Measurements from ENCODE around the gene SBK1.
A peak's percentile ranks its signal among the peaks of the same experiment; 100 is the strongest.

Gene SBK1

DNA sequence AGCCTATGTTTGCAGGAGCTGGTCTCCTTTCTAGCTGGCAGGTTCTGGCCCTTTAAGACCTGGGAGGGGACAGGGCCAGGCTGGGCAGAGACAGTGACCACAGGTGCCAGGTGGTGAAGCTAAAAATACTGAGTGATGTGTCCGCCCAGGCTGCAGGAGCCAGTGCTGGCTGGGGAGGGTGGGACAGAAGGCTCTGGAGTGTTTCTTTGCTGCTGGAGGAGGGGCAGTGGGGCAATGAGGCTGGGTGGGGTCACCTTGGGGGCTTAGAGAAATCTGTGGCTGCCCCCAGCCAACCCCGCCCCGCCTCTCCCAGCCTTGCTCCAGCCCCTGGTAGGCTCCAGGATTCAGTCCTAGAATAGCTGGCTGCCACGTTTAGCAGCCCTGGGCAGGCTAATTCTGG, 30.4 kb upstream of the SBK1 start:
- Histone ChIP-seq H3K9me3 (ENCODE audit: control insufficient read depth in 1 of 2, low read length in 2 of 2) (no peaks in the 10 kb centered on the region), H3K4me3 (ENCODE audit: low read depth in 1 of 2, low read length in 2 of 2) (no peak overlapping the region), H3K4me1 (ENCODE audit: control insufficient read depth in 1 of 2, insufficient read depth in 2 of 2, low read length in 2 of 2) (peaks cover 0 to 4% of the 10 kb centered on the region in 2 donors), H3K27ac (ENCODE audit: low read depth, low read length) (no peak overlapping the region), H3K36me3 (ENCODE audit: control insufficient read depth in 1 of 2, insufficient read depth in 2 of 2, low read length in 2 of 2) (no peaks in the 10 kb centered on the region), H3K9ac (ENCODE audit: low read depth in 1 of 2, low read length in 2 of 2) (no peak overlapping the region), H3K27me3 (ENCODE audit: control insufficient read depth in 1 of 2, insufficient read depth in 2 of 2, low read length in 2 of 2) (peaks cover 0 to 13% of the 10 kb centered on the region in 2 donors)

DNA sequence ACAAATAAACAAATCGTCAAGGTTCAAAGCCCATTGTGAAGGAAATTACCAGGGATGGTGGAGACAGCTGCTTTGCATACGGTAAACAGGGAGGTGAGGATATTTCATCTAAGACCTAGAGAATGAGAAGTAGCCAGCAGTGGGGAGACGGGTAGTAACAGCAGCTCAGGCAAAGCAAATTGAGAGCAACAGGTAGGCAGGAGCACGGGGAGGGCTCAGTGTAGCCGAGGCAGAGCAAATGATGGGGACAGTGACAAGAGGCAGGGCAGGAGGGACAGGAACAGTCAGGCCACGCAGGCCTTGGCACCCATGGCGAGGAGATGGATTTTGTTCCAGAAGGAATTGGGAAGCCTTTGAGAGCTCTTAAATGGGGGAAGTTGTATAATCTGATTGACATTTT, 29.0 kb upstream of the SBK1 start:
- no peak overlapping the region for H3K4me3 ChIP-seq (ENCODE audit: low read depth in 1 of 2, low read length in 2 of 2)
- no peak overlapping the region for H3K9ac ChIP-seq (ENCODE audit: low read depth in 1 of 2, low read length in 2 of 2)
- H3K36me3 ChIP-seq (ENCODE audit: control insufficient read depth in 1 of 2, insufficient read depth in 2 of 2, low read length in 2 of 2), result no peaks in the 10 kb centered on the region
- peaks cover 0 to 4% of the 10 kb centered on the region in 2 donors for H3K4me1 ChIP-seq (ENCODE audit: control insufficient read depth in 1 of 2, insufficient read depth in 2 of 2, low read length in 2 of 2)
- H3K27me3 ChIP-seq (ENCODE audit: control insufficient read depth in 1 of 2, insufficient read depth in 2 of 2, low read length in 2 of 2), result peaks cover 0 to 9% of the 10 kb centered on the region in 2 donors
- H3K9me3 ChIP-seq (ENCODE audit: control insufficient read depth in 1 of 2, low read length in 2 of 2), result no peaks in the 10 kb centered on the region
- H3K27ac ChIP-seq (ENCODE audit: low read depth, low read length), result no peak overlapping the region

DNA sequence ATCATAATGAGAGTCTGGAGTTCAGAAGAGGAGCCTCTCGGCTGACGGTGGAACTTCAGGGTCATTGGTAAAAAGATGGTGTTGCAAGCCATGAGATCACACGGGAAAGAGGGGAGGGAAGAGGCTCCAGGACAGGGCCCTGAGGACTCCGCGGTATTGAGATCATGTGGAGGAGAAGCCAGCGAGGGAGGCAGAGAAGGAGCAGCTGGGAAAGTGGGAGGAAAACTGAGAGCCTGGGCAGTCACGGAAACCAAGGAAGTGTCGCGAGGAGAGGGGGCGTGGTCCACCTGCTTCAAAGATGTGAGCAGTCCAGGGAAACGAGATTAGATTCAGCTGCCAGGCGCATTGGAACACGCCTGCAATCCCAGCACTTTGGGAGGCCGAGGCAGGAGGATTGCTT, 27.7 kb upstream of the SBK1 start:
- Histone ChIP-seq H3K36me3 (ENCODE audit: control insufficient read depth in 1 of 2, insufficient read depth in 2 of 2, low read length in 2 of 2) (no peaks in the 10 kb centered on the region), H3K9me3 (ENCODE audit: control insufficient read depth in 1 of 2, low read length in 2 of 2) (no peaks in the 10 kb centered on the region), H3K4me3 (ENCODE audit: low read depth in 1 of 2, low read length in 2 of 2) (no peak overlapping the region), H3K9ac (ENCODE audit: low read depth in 1 of 2, low read length in 2 of 2) (no peak overlapping the region), H3K27me3 (ENCODE audit: control insufficient read depth in 1 of 2, insufficient read depth in 2 of 2, low read length in 2 of 2) (peaks cover 0 to 4% of the 10 kb centered on the region in 2 donors), H3K27ac (ENCODE audit: low read depth, low read length) (no peak overlapping the region), H3K4me1 (ENCODE audit: control insufficient read depth in 1 of 2, insufficient read depth in 2 of 2, low read length in 2 of 2) (no peaks in the 10 kb centered on the region)

DNA sequence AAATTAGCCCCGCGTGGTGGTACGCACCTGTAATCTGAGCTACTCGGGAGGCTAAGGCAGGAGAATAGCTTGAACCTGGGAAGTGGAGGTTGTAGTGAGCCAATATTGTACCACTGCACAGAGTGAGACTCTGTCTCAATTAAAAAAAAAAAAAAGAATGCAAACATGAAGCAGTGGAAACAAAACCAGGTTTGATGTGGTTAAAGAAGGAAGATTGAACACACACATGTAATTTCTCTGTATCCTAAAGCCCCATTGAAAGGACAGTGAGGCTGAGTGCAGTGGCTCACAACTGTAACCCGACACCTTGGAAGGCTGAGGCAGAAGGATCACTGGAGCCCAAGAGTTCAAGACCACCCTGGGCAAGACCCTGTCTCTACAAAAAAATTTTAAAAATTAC, 26.5 kb upstream of the SBK1 start:
- Histone ChIP-seq H3K4me1 (ENCODE audit: control insufficient read depth in 1 of 2, insufficient read depth in 2 of 2, low read length in 2 of 2) (no peaks in the 10 kb centered on the region), H3K27me3 (ENCODE audit: control insufficient read depth in 1 of 2, insufficient read depth in 2 of 2, low read length in 2 of 2) (no peaks in the 10 kb centered on the region), H3K27ac (ENCODE audit: low read depth, low read length) (no peak overlapping the region), H3K9me3 (ENCODE audit: control insufficient read depth in 1 of 2, low read length in 2 of 2) (no peaks in the 10 kb centered on the region), H3K9ac (ENCODE audit: low read depth in 1 of 2, low read length in 2 of 2) (no peak overlapping the region), H3K36me3 (ENCODE audit: control insufficient read depth in 1 of 2, insufficient read depth in 2 of 2, low read length in 2 of 2) (no peaks in the 10 kb centered on the region), H3K4me3 (ENCODE audit: low read depth in 1 of 2, low read length in 2 of 2) (no peak overlapping the region)

DNA sequence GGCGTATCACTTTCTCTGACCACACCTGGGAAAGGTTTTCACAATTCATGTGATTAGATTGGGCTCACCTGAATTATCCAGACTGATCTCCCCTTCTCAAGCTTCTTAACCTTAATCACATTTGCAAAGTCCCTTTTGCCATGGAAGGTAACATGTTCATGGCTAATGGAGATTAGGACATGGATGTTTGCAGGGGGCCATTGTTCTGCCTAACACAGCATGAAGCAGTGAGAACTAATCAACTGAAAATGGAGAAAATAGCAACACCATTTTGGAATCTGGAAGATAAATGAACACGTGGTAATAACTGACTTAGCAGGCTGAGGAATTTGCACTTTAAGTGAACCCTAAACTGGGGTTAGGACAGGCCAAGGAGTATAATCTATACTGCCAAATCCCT, 25.0 kb upstream of the SBK1 start:
- Histone ChIP-seq H3K4me3 (ENCODE audit: low read depth in 1 of 2, low read length in 2 of 2) (no peak overlapping the region), H3K9me3 (ENCODE audit: control insufficient read depth in 1 of 2, low read length in 2 of 2) (no peaks in the 10 kb centered on the region), H3K27me3 (ENCODE audit: control insufficient read depth in 1 of 2, insufficient read depth in 2 of 2, low read length in 2 of 2) (no peaks in the 10 kb centered on the region), H3K9ac (ENCODE audit: low read depth in 1 of 2, low read length in 2 of 2) (no peak overlapping the region), H3K36me3 (ENCODE audit: control insufficient read depth in 1 of 2, insufficient read depth in 2 of 2, low read length in 2 of 2) (no peaks in the 10 kb centered on the region), H3K27ac (ENCODE audit: low read depth, low read length) (no peak overlapping the region), H3K4me1 (ENCODE audit: control insufficient read depth in 1 of 2, insufficient read depth in 2 of 2, low read length in 2 of 2) (no peaks in the 10 kb centered on the region)

DNA sequence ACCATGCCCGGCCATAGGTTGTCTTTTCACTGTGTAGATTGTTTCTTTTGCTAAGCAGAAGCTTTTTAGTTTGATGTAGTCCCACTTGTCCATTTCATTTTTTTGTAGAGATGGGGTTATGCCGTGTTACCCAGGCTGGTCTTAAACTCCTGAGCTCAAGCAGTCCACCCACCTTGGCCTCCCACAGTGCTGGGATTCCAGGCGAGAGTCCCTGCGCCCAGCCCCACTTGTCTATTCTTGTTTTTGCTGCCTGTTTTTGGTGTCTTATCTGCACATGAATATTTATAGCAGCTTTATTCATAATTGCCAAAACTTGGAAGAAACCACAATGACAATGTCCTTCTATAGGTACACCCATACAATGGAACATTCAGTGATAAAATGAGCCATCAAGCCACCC, 18.8 kb upstream of the SBK1 start:
- Histone ChIP-seq H3K9ac (ENCODE audit: low read depth in 1 of 2, low read length in 2 of 2) (no peak overlapping the region), H3K27ac (ENCODE audit: low read depth, low read length) (no peak overlapping the region), H3K4me1 (ENCODE audit: control insufficient read depth in 1 of 2, insufficient read depth in 2 of 2, low read length in 2 of 2) (peaks cover 4 to 5% of the 10 kb centered on the region in 2 donors), H3K27me3 (ENCODE audit: control insufficient read depth in 1 of 2, insufficient read depth in 2 of 2, low read length in 2 of 2) (peaks cover 0 to 3% of the 10 kb centered on the region in 2 donors), H3K9me3 (ENCODE audit: control insufficient read depth in 1 of 2, low read length in 2 of 2) (no peaks in the 10 kb centered on the region), H3K4me3 (ENCODE audit: low read depth in 1 of 2, low read length in 2 of 2) (no peak overlapping the region), H3K36me3 (ENCODE audit: control insufficient read depth in 1 of 2, insufficient read depth in 2 of 2, low read length in 2 of 2) (no peaks in the 10 kb centered on the region)

DNA sequence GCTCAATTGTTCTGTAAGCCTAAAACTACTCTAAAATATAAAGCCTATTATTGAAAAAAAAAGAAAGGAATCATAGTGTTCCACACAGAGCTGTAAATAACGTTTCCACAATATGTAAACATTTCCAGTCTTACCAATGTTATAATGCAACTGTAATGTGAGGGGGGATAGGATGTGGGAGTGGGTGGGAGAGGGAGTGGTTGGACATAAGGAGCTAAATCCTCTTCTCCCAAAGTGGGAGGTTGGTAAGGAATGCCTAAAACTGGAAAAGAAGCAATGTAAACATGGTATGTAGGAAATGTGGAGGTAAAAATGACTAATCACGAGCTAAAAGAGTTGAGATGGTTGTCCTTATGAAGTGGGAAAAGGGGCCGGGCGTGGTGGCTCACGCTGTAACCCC, 17.6 kb upstream of the SBK1 start:
- Histone ChIP-seq H3K9ac (ENCODE audit: low read depth in 1 of 2, low read length in 2 of 2) (no peak overlapping the region), H3K36me3 (ENCODE audit: control insufficient read depth in 1 of 2, insufficient read depth in 2 of 2, low read length in 2 of 2) (no peaks in the 10 kb centered on the region), H3K27ac (ENCODE audit: low read depth, low read length) (no peak overlapping the region), H3K9me3 (ENCODE audit: control insufficient read depth in 1 of 2, low read length in 2 of 2) (no peaks in the 10 kb centered on the region), H3K4me1 (ENCODE audit: control insufficient read depth in 1 of 2, insufficient read depth in 2 of 2, low read length in 2 of 2) (peaks cover 4 to 5% of the 10 kb centered on the region in 2 donors), H3K4me3 (ENCODE audit: low read depth in 1 of 2, low read length in 2 of 2) (no peak overlapping the region), H3K27me3 (ENCODE audit: control insufficient read depth in 1 of 2, insufficient read depth in 2 of 2, low read length in 2 of 2) (peaks cover 0 to 3% of the 10 kb centered on the region in 2 donors)

DNA sequence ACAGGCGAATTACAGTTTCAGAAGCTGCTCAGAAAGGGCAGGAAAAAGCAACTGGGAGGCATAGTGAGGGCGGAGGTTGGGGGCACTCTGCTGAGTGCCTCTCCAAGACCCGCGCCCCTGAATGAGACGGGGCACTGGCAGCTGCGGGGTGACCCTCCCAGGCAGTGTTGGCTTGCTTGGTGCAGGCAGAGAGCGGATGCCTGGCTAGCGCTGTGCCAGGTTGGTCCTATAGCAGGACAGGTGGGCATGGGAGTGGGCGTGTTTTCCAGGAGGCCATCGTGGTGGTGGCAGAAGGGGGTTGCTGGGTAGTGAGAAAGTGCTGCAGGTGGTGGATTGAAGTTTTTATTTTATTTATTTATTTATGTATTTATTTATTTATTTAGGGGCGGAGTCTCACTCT, 16.0 kb upstream of the SBK1 start:
- Histone ChIP-seq H3K9me3 (ENCODE audit: control insufficient read depth in 1 of 2, low read length in 2 of 2) (no peaks in the 10 kb centered on the region), H3K27ac (ENCODE audit: low read depth, low read length) (no peak overlapping the region), H3K9ac (ENCODE audit: low read depth in 1 of 2, low read length in 2 of 2) (no peak overlapping the region), H3K36me3 (ENCODE audit: control insufficient read depth in 1 of 2, insufficient read depth in 2 of 2, low read length in 2 of 2) (no peaks in the 10 kb centered on the region), H3K27me3 (ENCODE audit: control insufficient read depth in 1 of 2, insufficient read depth in 2 of 2, low read length in 2 of 2) (peaks cover 0 to 3% of the 10 kb centered on the region in 2 donors), H3K4me3 (ENCODE audit: low read depth in 1 of 2, low read length in 2 of 2) (no peak overlapping the region), H3K4me1 (ENCODE audit: control insufficient read depth in 1 of 2, insufficient read depth in 2 of 2, low read length in 2 of 2) (peaks cover 4 to 5% of the 10 kb centered on the region in 2 donors)

DNA sequence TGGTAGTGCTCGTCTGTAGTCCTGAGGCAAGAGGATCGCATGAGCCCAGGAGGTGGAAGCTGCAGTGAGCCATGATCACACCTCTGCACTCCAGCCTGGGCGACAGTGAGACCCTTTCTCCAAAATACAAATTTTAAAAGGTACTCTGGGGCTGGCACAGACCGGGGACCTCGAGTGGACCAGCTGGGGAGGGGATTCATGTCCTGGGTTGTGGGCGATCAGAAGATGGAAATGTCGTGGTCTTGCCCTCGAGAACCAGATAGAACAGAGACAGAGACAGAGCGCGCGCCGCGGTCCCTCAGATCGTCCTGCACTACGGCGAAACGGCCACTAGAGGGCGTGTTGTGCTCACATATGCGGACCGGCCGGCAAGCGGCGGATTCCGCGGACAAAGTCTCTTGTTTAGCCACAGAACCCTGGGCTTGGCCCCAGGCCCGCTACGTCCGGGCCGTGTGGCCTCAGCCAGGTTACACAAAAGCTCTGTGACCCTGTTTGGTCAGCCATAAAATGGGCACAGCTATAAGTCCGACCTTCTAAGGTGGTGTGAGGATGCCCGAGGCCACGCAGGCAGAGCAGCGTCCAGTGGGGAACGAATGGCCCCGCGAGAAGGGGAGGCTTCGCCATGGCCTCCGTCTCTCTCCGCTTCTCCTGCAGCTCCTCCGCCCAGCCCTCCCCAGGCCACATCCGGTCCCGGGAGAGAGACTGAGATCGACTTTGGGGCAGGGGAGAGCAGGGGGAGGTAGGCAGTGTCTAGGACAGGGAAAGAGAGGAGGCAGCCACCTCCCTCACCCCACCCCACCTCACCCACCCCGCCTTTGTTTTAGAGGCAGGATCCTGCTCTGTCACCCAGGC, 14.6 kb upstream of the SBK1 start:
- H3K27ac ChIP-seq (ENCODE audit: low read depth, low read length), result no peak overlapping the region
- peak overlapping the region; percentile 60 for H3K4me3 ChIP-seq (ENCODE audit: low read depth in 1 of 2, low read length in 2 of 2)
- H3K9me3 ChIP-seq (ENCODE audit: control insufficient read depth in 1 of 2, low read length in 2 of 2), result no peaks in the 10 kb centered on the region
- peak overlapping the region in 1 of 2 donors; percentile 65 for H3K9ac ChIP-seq (ENCODE audit: low read depth in 1 of 2, low read length in 2 of 2)
- H3K27me3 ChIP-seq (ENCODE audit: control insufficient read depth in 1 of 2, insufficient read depth in 2 of 2, low read length in 2 of 2), result peaks cover 0 to 3% of the 10 kb centered on the region in 2 donors
- no peaks in the 10 kb centered on the region for H3K36me3 ChIP-seq (ENCODE audit: control insufficient read depth in 1 of 2, insufficient read depth in 2 of 2, low read length in 2 of 2)
- H3K4me1 ChIP-seq (ENCODE audit: control insufficient read depth in 1 of 2, insufficient read depth in 2 of 2, low read length in 2 of 2), result peaks cover 4 to 5% of the 10 kb centered on the region in 2 donors

DNA sequence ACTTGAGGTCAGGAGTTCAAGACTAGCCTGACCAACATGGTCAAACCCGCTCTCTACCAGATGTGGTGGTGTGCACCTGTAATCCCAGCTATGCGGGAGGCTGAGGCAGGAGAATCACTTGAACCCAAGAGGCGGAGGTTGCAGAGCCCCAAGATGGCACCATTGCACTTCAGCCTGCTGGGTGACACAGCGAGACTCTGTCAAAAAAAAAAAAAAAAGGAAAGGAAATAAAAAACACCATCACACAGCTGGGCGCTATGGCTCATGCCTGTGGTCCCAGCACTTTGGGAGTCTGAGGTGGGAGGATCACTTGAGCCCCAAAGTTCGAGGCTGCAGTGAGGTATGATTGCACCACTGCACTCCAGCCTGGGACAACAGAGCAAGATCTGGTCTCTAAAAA, 13.3 kb upstream of the SBK1 start:
- H3K27me3 ChIP-seq (ENCODE audit: control insufficient read depth in 1 of 2, insufficient read depth in 2 of 2, low read length in 2 of 2), result peaks cover 0 to 3% of the 10 kb centered on the region in 2 donors

More for the DNA sequence above, 13.3 kb upstream of the SBK1 start:
- Histone ChIP-seq H3K4me1 (ENCODE audit: control insufficient read depth in 1 of 2, insufficient read depth in 2 of 2, low read length in 2 of 2) (peaks cover 4 to 5% of the 10 kb centered on the region in 2 donors), H3K9me3 (ENCODE audit: control insufficient read depth in 1 of 2, low read length in 2 of 2) (no peaks in the 10 kb centered on the region), H3K4me3 (ENCODE audit: low read depth in 1 of 2, low read length in 2 of 2) (no peak overlapping the region), H3K36me3 (ENCODE audit: control insufficient read depth in 1 of 2, insufficient read depth in 2 of 2, low read length in 2 of 2) (no peaks in the 10 kb centered on the region), H3K27ac (ENCODE audit: low read depth, low read length) (no peak overlapping the region), H3K9ac (ENCODE audit: low read depth in 1 of 2, low read length in 2 of 2) (no peak overlapping the region)

Measured in duodenal mucosa (tissue), 2 donors.